GM10266 (cell line): ENCODE results near the gene RASSF8.

Experiments used
- DNase-seq: peaks from one replicate; pipeline ENCODE4 v3.0.0; 2012; ENCODE audit errors: extremely low spot score
- TF ChIP-seq, protein P1 (sequence below): IDR thresholded peaks from 2 replicates; pipeline ENCODE4 v1.5.1; 2012; ENCODE audit warnings: mild to moderate bottlenecking, low read depth; ENCODE audit not compliant: control insufficient read depth, insufficient read depth; ENCODE audit errors: missing control alignments

RASSF8 gene

GRCh38 chr12:26044007-26044394 lies 85.5 kb downstream of the RASSF8 start:
- TF ChIP-seq, protein P1, sequence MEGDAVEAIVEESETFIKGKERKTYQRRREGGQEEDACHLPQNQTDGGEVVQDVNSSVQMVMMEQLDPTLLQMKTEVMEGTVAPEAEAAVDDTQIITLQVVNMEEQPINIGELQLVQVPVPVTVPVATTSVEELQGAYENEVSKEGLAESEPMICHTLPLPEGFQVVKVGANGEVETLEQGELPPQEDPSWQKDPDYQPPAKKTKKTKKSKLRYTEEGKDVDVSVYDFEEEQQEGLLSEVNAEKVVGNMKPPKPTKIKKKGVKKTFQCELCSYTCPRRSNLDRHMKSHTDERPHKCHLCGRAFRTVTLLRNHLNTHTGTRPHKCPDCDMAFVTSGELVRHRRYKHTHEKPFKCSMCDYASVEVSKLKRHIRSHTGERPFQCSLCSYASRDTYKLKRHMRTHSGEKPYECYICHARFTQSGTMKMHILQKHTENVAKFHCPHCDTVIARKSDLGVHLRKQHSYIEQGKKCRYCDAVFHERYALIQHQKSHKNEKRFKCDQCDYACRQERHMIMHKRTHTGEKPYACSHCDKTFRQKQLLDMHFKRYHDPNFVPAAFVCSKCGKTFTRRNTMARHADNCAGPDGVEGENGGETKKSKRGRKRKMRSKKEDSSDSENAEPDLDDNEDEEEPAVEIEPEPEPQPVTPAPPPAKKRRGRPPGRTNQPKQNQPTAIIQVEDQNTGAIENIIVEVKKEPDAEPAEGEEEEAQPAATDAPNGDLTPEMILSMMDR: no peak
- DNase-seq: no peak

- DNase-seq: no peak
Measured at GRCh38 chr12:26044592-26044991, 86.1 kb downstream of the RASSF8 start.

GRCh38 chr12:26046203-26046602 lies 87.7 kb downstream of the RASSF8 start:
- TF ChIP-seq, protein P1: no peak
- no peak for DNase-seq

More at GRCh38 chr12:26044592-26044991, 86.1 kb downstream of the RASSF8 start:
- TF ChIP-seq, protein P1: no peak

- TF ChIP-seq, protein P1: no peak
- no peak for DNase-seq
Measured at GRCh38 chr12:26046906-26047305, 88.4 kb downstream of the RASSF8 start.

DNA sequence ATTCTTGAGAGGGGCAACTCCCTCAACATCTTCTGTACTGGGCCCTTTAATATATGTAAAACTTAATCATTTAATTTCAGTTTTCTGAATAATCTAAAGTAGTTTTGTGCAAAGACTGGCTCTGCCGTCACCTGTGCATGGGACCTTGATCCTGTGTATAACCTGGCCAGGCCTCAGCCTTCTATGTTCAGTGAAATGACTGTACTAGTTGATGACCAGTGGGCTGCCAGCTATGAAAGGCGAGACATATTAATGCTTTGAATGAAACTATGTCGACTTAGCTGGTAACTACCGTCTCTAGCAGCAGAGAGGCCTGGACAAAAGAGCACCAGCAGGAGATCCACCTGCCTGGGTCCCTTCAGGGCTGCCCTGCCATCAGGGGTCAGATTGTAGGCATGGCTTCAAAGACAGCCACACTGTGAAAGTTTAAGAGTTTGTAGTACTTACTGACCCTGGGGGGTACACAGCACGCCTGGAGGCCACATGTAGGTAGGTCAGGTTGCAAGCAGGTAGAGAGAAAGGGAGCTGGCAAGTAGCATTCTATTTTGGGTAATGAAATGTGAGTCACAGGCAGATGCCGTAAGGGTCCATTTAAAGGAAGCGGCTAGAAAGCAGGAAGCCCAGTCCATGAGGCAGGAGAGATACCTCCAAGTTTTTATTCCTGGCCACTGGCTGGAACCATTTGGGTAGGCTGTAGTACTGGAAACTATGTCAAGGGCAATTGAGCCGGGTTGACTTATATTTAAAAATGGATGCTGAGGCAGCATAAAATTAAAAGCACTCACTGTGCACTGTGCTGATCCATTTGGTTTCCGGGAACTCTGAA lies 89.1 kb downstream of the RASSF8 start:
- TF ChIP-seq, protein P1: no peak
- DNase-seq: no peak

DNA sequence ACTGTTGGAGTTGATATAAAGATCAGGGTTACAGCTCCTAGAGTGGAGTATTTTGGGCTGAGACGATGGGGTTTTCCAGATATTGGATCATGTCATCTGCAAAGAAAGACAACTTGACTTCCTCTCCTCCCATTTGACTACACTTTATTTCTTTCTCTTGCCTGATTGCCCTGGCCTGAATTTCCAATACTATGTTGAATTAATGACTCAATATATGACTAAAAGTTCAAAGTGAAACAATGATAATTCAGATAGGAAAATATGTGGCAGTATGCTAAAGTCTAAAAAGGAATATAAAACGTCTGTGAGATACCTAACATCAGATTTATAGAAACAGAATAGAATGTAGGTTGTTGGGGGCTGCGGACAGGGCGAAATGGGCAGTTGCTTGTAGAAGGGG lies 94.2 kb downstream of the RASSF8 start:
- TF ChIP-seq, protein P1: no peak
- no peak for DNase-seq

GRCh38 chr12:26054383-26054782 lies 95.9 kb downstream of the RASSF8 start:
- TF ChIP-seq, protein P1: no peak
- DNase-seq: no peak
